HepG2 (cell line): ENCODE measurements around the gene CEP97. TPM values are rescaled to one million over a fixed set of nuclear protein-coding genes. Genes with fewer than 3 reads are reported as not detected.

Experiments used
- AGO1 ChIP-seq: fragments of 200-400 bp; formaldehyde crosslinking; IDR thresholded peaks from 2 replicates; pipeline ENCODE4 v1.6.1; 2017; ENCODE audit warnings: mild to moderate bottlenecking, low read depth, low read length, moderate library complexity; ENCODE audit not compliant: poor library complexity, severe bottlenecking
- ATF7 ChIP-seq, 2 experiments: fragments of 450-650 bp in 1 of 2; sonication (generic) in 1 of 2; formaldehyde crosslinking in 1 of 2; IDR thresholded peaks; 2 replicates each; pipeline versions ENCODE4 v1.4.0 to v1.6.1; 2016 to 2020; ENCODE audit warnings: antibody characterized with exemption in 1 of 2, mild to moderate bottlenecking in 1 of 2, missing genetic modification reagents in 1 of 2
- DMAP1 ChIP-seq: IDR thresholded peaks from 2 replicates; pipeline ENCODE4 v1.6.1; 2016
- MED13 ChIP-seq: sonication (generic); formaldehyde crosslinking; IDR thresholded peaks from 2 replicates; pipeline ENCODE4 v1.5.0; 2020; ENCODE audit warnings: missing genetic modification reagents
- REXO4 ChIP-seq: sonication (generic); formaldehyde crosslinking; IDR thresholded peaks from 2 replicates; pipeline ENCODE4 v1.8.0; 2022; ENCODE audit warnings: missing genetic modification reagents, mild to moderate bottlenecking, borderline replicate concordance
- RXRA ChIP-seq: sonication (generic); formaldehyde crosslinking; IDR thresholded peaks from 2 replicates; pipeline ENCODE4 v1.5.1; 2020; ENCODE audit warnings: missing genetic modification reagents
- ZNF407 ChIP-seq: sonication (generic); formaldehyde crosslinking; IDR thresholded peaks from one replicate; pipeline ENCODE4 v1.5.1; 2020; ENCODE audit warnings: mild to moderate bottlenecking, missing genetic modification reagents; ENCODE audit errors: not compliant biosample characterization
- ZNF441 ChIP-seq: sonication (generic); formaldehyde crosslinking; IDR thresholded peaks from 2 replicates; pipeline ENCODE4 v1.7.0; 2021; ENCODE audit warnings: missing genetic modification reagents, borderline replicate concordance
- ZNF709 ChIP-seq: sonication (generic); formaldehyde crosslinking; IDR thresholded peaks from 2 replicates; pipeline ENCODE4 v1.5.0; 2020; ENCODE audit warnings: mild to moderate bottlenecking, missing genetic modification reagents
- ZNF891 ChIP-seq: sonication (generic); formaldehyde crosslinking; IDR thresholded peaks from 2 replicates; pipeline ENCODE4 v1.5.0; 2020; ENCODE audit warnings: mild to moderate bottlenecking, missing genetic modification reagents
- polyA plus RNA-seq, 8 experiments: library from polyadenylated mRNA; depleted of rRNA in 3 of 8; stranded (reverse) in 7 of 8; unstranded in 1 of 8; fragments of >200 nt; fragmentation: Illumina TruSeq in 4 of 8; extraction: Trizol in 4 of 8; gene quantifications; 2 replicates each; pipeline versions ENCODE4 v1.2.1 to v1.2.3, GENCODE V29; 2011 to 2016; ENCODE audit warnings: low read depth in 4 of 8, missing spikeins in 1 of 8, mixed read lengths in 1 of 8; ENCODE audit not compliant: insufficient read depth in 1 of 8
- total RNA-seq, 5 experiments: library from RNA; depleted of rRNA; stranded (reverse); fragments of >200 nt; fragmentation: Illumina TruSeq; extraction: Trizol; gene quantifications; 2 replicates each; pipeline ENCODE4 v1.2.3, GENCODE V29; 2016; ENCODE audit warnings: low read depth in 1 of 5
- TF ChIP-seq, protein P1 (sequence below): sonication (generic); formaldehyde crosslinking; IDR thresholded peaks from 2 replicates; pipeline ENCODE4 v1.5.1; 2020; ENCODE audit warnings: mild to moderate bottlenecking, missing genetic modification reagents
- TF ChIP-seq, protein P2 (sequence below): sonication (generic); formaldehyde crosslinking; IDR thresholded peaks from 2 replicates; pipeline ENCODE4 v1.5.1; 2020; ENCODE audit warnings: mild to moderate bottlenecking, missing genetic modification reagents, moderate library complexity

Gene CEP97
- total and polyA plus RNA-seq, 2 of the 13 experiments (the other 11 are each of a cell fraction or from before 2014, with no cell fraction given) = 0.99 to 6.5 TPM

DNA sequence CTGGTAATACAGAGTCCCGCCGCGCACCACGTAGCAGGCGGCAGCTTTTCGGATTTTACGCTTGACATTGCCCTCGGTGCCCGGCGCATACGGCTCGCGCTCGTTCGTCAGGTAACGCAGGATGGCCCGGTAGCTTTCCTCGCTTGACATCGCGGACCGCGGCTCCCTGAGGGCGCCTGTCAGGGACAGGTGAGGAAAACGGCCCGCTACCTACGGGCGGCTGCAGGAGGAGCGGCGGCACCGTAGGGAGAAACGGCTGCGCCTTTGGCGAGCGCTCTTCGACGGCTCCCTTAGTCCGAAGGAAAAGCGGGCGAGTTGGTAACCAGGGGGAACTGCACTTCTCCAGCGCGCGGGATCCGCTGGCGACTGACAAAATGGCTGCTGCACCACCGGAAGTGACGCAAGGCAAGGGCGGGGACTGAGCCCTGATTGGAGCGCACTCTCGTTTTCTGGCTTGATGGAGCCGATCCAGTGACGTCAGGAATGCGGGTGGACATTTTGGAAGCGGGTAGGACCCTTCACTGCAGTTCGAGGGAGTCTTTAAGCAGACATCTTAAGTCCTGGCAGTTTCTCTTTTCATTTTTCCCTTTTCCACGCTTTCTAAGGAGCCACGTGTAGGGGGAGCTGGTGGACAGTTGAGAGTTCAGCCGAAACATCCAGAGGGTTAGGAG lies 47.5 kb upstream of the CEP97 start, which contains the start of gene ZBTB11 (continued):
- TF ChIP-seq, protein P1, sequence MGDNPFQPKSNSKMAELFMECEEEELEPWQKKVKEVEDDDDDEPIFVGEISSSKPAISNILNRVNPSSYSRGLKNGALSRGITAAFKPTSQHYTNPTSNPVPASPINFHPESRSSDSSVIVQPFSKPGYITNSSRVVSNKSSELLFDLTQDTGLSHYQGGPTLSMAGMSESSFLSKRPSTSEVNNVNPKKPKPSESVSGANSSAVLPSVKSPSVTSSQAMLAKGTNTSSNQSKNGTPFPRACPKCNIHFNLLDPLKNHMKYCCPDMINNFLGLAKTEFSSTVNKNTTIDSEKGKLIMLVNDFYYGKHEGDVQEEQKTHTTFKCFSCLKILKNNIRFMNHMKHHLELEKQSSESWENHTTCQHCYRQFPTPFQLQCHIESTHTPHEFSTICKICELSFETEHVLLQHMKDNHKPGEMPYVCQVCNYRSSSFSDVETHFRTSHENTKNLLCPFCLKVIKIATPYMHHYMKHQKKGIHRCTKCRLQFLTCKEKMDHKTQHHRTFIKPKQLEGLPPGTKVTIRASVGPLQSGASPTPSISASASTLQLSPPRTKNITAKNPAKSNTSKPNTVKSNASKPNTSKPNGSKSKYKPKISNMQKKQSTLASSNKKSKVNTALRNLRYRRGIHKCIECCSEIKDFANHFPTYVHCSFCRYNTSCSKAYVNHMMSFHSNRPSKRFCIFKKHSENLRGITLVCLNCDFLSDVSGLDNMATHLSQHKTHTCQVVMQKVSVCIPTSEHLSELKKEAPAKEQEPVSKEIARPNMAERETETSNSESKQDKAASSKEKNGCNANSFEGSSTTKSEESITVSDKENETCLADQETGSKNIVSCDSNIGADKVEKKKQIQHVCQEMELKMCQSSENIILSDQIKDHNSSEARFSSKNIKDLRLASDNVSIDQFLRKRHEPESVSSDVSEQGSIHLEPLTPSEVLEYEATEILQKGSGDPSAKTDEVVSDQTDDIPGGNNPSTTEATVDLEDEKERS = peak; percentile 79
- TF ChIP-seq, protein P2, sequence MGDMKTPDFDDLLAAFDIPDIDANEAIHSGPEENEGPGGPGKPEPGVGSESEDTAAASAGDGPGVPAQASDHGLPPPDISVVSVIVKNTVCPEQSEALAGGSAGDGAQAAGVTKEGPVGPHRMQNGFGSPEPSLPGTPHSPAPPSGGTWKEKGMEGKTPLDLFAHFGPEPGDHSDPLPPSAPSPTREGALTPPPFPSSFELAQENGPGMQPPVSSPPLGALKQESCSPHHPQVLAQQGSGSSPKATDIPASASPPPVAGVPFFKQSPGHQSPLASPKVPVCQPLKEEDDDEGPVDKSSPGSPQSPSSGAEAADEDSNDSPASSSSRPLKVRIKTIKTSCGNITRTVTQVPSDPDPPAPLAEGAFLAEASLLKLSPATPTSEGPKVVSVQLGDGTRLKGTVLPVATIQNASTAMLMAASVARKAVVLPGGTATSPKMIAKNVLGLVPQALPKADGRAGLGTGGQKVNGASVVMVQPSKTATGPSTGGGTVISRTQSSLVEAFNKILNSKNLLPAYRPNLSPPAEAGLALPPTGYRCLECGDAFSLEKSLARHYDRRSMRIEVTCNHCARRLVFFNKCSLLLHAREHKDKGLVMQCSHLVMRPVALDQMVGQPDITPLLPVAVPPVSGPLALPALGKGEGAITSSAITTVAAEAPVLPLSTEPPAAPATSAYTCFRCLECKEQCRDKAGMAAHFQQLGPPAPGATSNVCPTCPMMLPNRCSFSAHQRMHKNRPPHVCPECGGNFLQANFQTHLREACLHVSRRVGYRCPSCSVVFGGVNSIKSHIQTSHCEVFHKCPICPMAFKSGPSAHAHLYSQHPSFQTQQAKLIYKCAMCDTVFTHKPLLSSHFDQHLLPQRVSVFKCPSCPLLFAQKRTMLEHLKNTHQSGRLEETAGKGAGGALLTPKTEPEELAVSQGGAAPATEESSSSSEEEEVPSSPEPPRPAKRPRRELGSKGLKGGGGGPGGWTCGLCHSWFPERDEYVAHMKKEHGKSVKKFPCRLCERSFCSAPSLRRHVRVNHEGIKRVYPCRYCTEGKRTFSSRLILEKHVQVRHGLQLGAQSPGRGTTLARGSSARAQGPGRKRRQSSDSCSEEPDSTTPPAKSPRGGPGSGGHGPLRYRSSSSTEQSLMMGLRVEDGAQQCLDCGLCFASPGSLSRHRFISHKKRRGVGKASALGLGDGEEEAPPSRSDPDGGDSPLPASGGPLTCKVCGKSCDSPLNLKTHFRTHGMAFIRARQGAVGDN = peak; percentile 82
- TF ChIP-seq AGO1 (no peak), ZNF441 (CRISPR knock-in tag) (0 out of 2 replicates have a peak, but pooled peaks have one; percentile 52), ZNF709 (CRISPR knock-in tag) (peak; percentile 27; the same call in 1 of the 2 replicates), ZNF407 (CRISPR knock-in tag) (peak; percentile 67), ATF7 (IDR thresholded peaks at IDR 0.05) (peak; percentile 94), ATF7 (CRISPR knock-in tag; IDR thresholded peaks at IDR 0.05) (peak; percentile 86; the same call in 1 of the 2 replicates), ZNF891 (CRISPR knock-in tag) (peak; percentile 42; the same call in 1 of the 2 replicates), MED13 (CRISPR knock-in tag) (0 out of 2 replicates have a peak, but pooled peaks have one; percentile 54), RXRA (CRISPR knock-in tag) (0 out of 2 replicates have a peak, but pooled peaks have one; percentile 34), REXO4 (no peak), DMAP1 (CRISPR knock-in tag) (peak; percentile 90)
